ENCODE data around the gene BCAS3.

DNA sequence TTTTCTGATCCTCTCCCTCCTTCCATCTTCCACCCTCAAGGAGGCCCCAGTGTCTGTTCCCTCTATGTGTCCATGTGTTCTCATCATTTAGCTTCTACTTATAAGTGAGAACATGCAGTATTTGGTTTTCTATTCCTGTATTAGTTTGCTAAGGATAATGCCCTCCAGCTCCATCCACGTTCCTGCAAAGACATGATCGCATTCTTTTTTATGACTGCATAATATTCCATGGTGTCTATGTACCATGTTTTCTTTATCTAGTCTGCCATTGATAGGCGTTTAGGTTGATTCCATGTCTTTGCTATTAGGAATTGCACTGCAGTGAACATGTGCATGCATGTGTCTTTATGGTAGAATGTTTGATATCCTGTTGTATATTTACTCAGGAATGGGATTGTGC lies 275.1 kb downstream of the BCAS3 start:
- TF ChIP-seq, protein P1, sequence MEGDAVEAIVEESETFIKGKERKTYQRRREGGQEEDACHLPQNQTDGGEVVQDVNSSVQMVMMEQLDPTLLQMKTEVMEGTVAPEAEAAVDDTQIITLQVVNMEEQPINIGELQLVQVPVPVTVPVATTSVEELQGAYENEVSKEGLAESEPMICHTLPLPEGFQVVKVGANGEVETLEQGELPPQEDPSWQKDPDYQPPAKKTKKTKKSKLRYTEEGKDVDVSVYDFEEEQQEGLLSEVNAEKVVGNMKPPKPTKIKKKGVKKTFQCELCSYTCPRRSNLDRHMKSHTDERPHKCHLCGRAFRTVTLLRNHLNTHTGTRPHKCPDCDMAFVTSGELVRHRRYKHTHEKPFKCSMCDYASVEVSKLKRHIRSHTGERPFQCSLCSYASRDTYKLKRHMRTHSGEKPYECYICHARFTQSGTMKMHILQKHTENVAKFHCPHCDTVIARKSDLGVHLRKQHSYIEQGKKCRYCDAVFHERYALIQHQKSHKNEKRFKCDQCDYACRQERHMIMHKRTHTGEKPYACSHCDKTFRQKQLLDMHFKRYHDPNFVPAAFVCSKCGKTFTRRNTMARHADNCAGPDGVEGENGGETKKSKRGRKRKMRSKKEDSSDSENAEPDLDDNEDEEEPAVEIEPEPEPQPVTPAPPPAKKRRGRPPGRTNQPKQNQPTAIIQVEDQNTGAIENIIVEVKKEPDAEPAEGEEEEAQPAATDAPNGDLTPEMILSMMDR (IDR thresholded peaks at IDR 0.05), result no peak
- TF ChIP-seq POLR2A (IDR thresholded peaks at IDR 0.05) (no peak), EP300 (IDR thresholded peaks at IDR 0.05) (no peak)

All from ovary (tissue), 3 donors.